ENCODE measurements around the gene PTPRE.

The PTPRE gene

GRCh38 chr10:127948791-127949190 lies 41.9 kb downstream of the PTPRE start:
- no peak for TF ChIP-seq SPI1 (IDR thresholded peaks at IDR 0.05; ENCODE audit: borderline replicate concordance, low read depth)
- no peak for TF ChIP-seq GABPA (IDR thresholded peaks at IDR 0.05; ENCODE audit: low read depth)
- TF ChIP-seq CTCF (IDR thresholded peaks at IDR 0.05; ENCODE audit: insufficient read depth, low read length), result no peak
- TF ChIP-seq POLR2AphosphoS5 (IDR thresholded peaks at IDR 0.05; ENCODE audit: low read depth), result no peak
- no peak for TF ChIP-seq REST (IDR thresholded peaks at IDR 0.05; ENCODE audit: insufficient replicate concordance, low read depth)
- Histone ChIP-seq H3K27me3 (ENCODE audit: insufficient read depth, poor library complexity, severe bottlenecking) (no peaks in the 10 kb centered on the region), H3K4me3 (replicated peaks; ENCODE audit: insufficient read depth, low read length) (no peak overlapping the region), H3K27ac (replicated peaks) (no peak overlapping the region)
- no peak for DNase-seq (ENCODE audit: low read depth in 1 of 2, low spot score in 1 of 2)

GRCh38 chr10:127949831-127950230 lies 42.9 kb downstream of the PTPRE start:
- H3K4me3 ChIP-seq (replicated peaks; ENCODE audit: insufficient read depth, low read length), result no peak overlapping the region
- TF ChIP-seq GABPA (IDR thresholded peaks at IDR 0.05; ENCODE audit: low read depth), result no peak
- no peak for TF ChIP-seq POLR2AphosphoS5 (IDR thresholded peaks at IDR 0.05; ENCODE audit: low read depth)
- TF ChIP-seq REST (IDR thresholded peaks at IDR 0.05; ENCODE audit: insufficient replicate concordance, low read depth), result no peak
- no peak for TF ChIP-seq SPI1 (IDR thresholded peaks at IDR 0.05; ENCODE audit: borderline replicate concordance, low read depth)
- TF ChIP-seq CTCF (IDR thresholded peaks at IDR 0.05; ENCODE audit: insufficient read depth, low read length), result no peak
- no peak for DNase-seq (ENCODE audit: low read depth in 1 of 2, low spot score in 1 of 2)
- no peaks in the 10 kb centered on the region for H3K27me3 ChIP-seq (ENCODE audit: insufficient read depth, poor library complexity, severe bottlenecking)
- H3K27ac ChIP-seq (replicated peaks), result no peak overlapping the region

DNA sequence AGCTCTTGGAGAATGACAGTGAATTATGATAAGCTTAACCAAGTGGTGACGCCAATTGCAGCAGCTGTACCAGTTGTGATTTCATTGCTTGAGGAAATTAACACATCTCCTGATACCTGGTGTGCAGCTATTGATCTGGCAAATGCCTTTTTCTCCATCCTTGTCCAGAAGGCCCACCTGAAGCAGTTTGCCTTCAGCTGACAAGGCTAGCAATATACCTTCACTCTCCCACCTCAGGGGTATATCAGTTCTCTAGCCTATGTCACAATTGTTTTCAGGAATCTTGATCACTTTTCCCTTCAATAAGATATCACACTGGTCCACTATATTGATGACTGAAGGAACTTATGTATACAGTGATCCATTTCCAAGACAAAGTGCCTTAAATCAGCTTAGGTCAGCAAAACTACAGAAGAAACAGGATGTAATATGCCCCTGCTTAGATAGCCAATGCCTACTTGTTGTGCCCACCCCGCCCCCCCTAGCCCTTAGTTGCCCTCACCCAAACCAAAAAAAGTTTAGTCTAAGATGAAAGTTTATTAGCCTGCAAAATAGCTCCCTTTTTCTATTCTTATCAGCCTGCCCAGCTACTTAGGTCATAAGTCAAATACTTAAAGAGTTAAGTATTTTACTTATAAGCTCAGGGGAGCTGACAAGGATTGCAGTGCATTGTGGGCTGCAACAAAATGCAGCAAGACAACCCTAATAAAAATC lies 45.1 kb downstream of the PTPRE start:
- no peak overlapping the region for H3K4me3 ChIP-seq (replicated peaks; ENCODE audit: insufficient read depth, low read length)
- H3K27ac ChIP-seq (replicated peaks), result no peak overlapping the region
- TF ChIP-seq GABPA (IDR thresholded peaks at IDR 0.05; ENCODE audit: low read depth) (no peak), CTCF (IDR thresholded peaks at IDR 0.05; ENCODE audit: insufficient read depth, low read length) (no peak), REST (IDR thresholded peaks at IDR 0.05; ENCODE audit: insufficient replicate concordance, low read depth) (no peak), SPI1 (IDR thresholded peaks at IDR 0.05; ENCODE audit: borderline replicate concordance, low read depth) (no peak)
- DNase-seq (ENCODE audit: low read depth in 1 of 2, low spot score in 1 of 2), result no peak
- H3K27me3 ChIP-seq (ENCODE audit: insufficient read depth, poor library complexity, severe bottlenecking), result no peaks in the 10 kb centered on the region

All from HL-60 (cell line).